Stomach (tissue), 4 donors: Measurements from ENCODE around the gene COL25A1.

Experiments
- POLR2A ChIP-seq, 4 donors: fragments of 450-650 bp; IDR thresholded peaks; one replicate each; pipeline ENCODE4 v1.6.1; 2016; ENCODE audit warnings: antibody characterized with exemption in 4 of 4, control low read depth in 2 of 4, mild to moderate bottlenecking in 1 of 4, moderate library complexity in 1 of 4
- TF ChIP-seq, protein P1 (sequence below), 7 experiments: fragments of 450-650 bp in 4 of 7; fragments of 200-600 bp in 3 of 7; sonication (generic) in 3 of 7; IDR thresholded peaks; one replicate each; pipeline ENCODE4 v1.5.1; 2016 to 2019; ENCODE audit warnings: antibody characterized with exemption in 7 of 7, control low read depth in 2 of 7, mild to moderate bottlenecking in 1 of 7

GRCh38 chr4:109029987-109030386, 272.5 kb downstream of the COL25A1 start:
- TF ChIP-seq, protein P1, sequence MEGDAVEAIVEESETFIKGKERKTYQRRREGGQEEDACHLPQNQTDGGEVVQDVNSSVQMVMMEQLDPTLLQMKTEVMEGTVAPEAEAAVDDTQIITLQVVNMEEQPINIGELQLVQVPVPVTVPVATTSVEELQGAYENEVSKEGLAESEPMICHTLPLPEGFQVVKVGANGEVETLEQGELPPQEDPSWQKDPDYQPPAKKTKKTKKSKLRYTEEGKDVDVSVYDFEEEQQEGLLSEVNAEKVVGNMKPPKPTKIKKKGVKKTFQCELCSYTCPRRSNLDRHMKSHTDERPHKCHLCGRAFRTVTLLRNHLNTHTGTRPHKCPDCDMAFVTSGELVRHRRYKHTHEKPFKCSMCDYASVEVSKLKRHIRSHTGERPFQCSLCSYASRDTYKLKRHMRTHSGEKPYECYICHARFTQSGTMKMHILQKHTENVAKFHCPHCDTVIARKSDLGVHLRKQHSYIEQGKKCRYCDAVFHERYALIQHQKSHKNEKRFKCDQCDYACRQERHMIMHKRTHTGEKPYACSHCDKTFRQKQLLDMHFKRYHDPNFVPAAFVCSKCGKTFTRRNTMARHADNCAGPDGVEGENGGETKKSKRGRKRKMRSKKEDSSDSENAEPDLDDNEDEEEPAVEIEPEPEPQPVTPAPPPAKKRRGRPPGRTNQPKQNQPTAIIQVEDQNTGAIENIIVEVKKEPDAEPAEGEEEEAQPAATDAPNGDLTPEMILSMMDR (IDR thresholded peaks at IDR 0.05), result no peak
- TF ChIP-seq POLR2A (IDR thresholded peaks at IDR 0.05), result no peak
